Measurements from ENCODE around the gene GSPT1. TPM values are rescaled to one million over a fixed set of nuclear protein-coding genes. Genes with fewer than 3 reads are reported as not detected.
"Not testable (repeated sequence)": the region's sequence is repeated elsewhere in the genome, so short reads cannot be mapped to it uniquely, and the experiment has no call there.

The GSPT1 gene
- 207 and 214 TPM in 2 replicates for total RNA-seq

GRCh38 chr16:11915644-11916523 lies at the start of gene GSPT1:
GSPT1 (minus strand) TSS chr16:11915956; CDS start chr16:11915720, 236 bp downstream.
- intact Hi-C loops (cut with micrococcal nuclease): loop anchor here (1.0 to 10.0 kb wide), 11 partner anchors 60 to 974 kb away; partner anchors contain the start of genes CPPED1, DEXI, RSL1D1 and SNX29
- H3K4me1 Mint-ChIP-seq (ENCODE audit: low read depth): peaks cover 32% of the 10 kb centered on the region
- peak within 1 kb of the TSS; percentile 91 for H3K4me3 Mint-ChIP-seq
- H3K27ac Mint-ChIP-seq: peak within 1 kb of the TSS; percentile 94
- peaks cover 15% of the 10 kb centered on the region for H3K36me3 Mint-ChIP-seq (ENCODE audit: low read depth)
- no peaks in the 10 kb centered on the region for H3K9me3 Mint-ChIP-seq
- peak; percentile 99 for DNase-seq (ENCODE audit: low spot score)
- H3K27me3 Mint-ChIP-seq (ENCODE audit: insufficient read depth): peaks cover 8% of the 10 kb centered on the region

DNA sequence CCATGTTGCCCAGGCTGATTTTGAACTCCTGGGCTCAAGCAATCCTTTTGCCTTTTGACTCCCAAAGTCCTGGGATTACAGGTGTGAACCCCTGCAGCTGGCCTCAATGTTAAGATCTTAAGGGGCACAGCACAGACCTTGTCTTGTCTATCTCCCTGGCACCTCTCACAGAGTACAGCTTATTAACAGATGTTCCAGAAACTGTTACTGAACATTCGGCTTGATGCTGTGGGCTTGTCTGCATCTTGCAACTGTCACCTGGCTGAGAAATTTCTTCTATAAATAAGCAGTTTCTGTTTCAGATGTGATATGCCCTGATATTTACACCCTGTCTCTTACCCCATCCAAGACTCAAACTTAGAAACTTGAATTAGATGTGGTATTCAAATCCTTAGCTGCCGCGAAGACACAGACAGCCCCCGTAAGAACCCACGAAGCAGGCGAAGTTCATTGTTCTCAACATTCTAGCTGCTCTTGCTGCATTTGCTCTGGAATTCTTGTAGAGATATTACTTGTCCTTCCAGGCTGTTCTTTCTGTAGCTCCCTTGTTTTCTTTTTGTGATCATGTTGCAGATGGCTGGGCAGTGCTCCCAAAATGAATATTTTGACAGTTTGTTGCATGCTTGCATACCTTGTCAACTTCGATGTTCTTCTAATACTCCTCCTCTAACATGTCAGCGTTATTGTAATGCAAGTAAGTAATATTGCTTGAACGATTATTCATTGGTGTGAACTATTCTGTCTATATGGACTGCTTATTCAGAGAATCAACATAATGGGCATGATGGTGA lies 49.2 kb upstream of the GSPT1 start, which contains the start of gene TNFRSF17:
TNFRSF17 (plus strand) TSS at position 450 of the 791 bp plus-strand sequence; CDS start at position 565, 115 bp downstream.
- H3K36me3 Mint-ChIP-seq (ENCODE audit: low read depth): no peaks in the 10 kb centered on the region
- H3K27ac Mint-ChIP-seq: no peak within 1 kb of the TSS
- peaks cover 4% of the 10 kb centered on the region for H3K27me3 Mint-ChIP-seq (ENCODE audit: insufficient read depth)
- intact Hi-C loops (cut with micrococcal nuclease): no loop called here
- H3K4me3 Mint-ChIP-seq: no peak within 1 kb of the TSS
- H3K9me3 Mint-ChIP-seq: no peaks in the 10 kb centered on the region
- no peak for DNase-seq (ENCODE audit: low spot score)
- no peaks in the 10 kb centered on the region for H3K4me1 Mint-ChIP-seq (ENCODE audit: low read depth)

- intact Hi-C loops (cut with micrococcal nuclease): no loop called here
- Mint-ChIP-seq H3K9me3 (no peaks in the 10 kb centered on the region), H3K36me3 (ENCODE audit: low read depth) (no peaks in the 10 kb centered on the region), H3K4me3 (no peak overlapping the region), H3K27me3 (ENCODE audit: insufficient read depth) (peaks cover 4% of the 10 kb centered on the region), H3K27ac (no peak overlapping the region), H3K4me1 (ENCODE audit: low read depth) (no peaks in the 10 kb centered on the region)
- no peak for DNase-seq (ENCODE audit: low spot score)
Measured at GRCh38 chr16:11963706-11964105, 48.0 kb upstream of the GSPT1 start.

DNA sequence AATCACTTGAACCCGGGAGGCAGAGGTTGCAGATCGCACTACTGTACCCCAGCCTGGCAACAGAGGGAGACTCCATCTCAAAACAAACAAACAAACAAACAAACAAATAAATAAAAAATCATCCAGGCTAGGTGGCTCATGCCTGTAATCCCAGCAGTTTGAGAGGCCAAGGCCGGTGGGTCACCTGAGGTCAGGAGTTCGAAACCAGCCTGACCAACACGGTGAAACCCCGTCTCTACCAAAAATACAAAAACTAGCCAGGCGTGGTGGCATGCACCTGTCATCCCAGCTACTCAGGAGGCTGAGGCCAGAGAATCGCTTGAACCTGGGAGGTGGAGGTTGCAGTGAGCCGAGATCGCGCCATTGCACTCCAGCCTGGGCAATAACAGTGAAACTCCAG lies 47.2 kb upstream of the GSPT1 start:
- H3K9me3 Mint-ChIP-seq; H3K27me3 Mint-ChIP-seq (ENCODE audit: insufficient read depth); H3K4me3 Mint-ChIP-seq; H3K4me1 Mint-ChIP-seq (ENCODE audit: low read depth); intact Hi-C loops (cut with micrococcal nuclease); H3K36me3 Mint-ChIP-seq (ENCODE audit: low read depth); H3K27ac Mint-ChIP-seq; DNase-seq (ENCODE audit: low spot score): not testable (repeated sequence)

DNA sequence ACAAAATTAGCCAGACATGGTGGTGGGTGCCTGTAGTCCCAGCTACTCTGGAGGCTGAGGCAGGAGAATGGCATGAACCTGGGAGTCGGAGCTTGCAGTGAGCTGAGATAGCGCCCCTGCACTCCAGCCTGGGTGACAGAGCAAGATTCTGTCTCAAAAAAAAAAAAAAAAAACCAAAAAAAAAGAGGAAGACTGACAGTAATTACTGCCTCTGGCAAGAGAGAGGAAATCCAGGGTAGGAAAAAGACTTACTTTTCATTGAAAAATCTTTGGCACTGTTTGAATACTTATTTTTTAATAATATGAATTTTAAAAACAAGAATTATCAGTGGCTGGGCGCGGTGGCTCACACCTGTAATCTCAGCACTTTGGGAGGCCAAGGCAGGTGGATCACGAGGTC lies 46.7 kb upstream of the GSPT1 start:
- H3K4me3 Mint-ChIP-seq; H3K27ac Mint-ChIP-seq; H3K4me1 Mint-ChIP-seq (ENCODE audit: low read depth); H3K9me3 Mint-ChIP-seq; DNase-seq (ENCODE audit: low spot score); H3K36me3 Mint-ChIP-seq (ENCODE audit: low read depth); H3K27me3 Mint-ChIP-seq (ENCODE audit: insufficient read depth); intact Hi-C loops (cut with micrococcal nuclease): not testable (repeated sequence)

DNA sequence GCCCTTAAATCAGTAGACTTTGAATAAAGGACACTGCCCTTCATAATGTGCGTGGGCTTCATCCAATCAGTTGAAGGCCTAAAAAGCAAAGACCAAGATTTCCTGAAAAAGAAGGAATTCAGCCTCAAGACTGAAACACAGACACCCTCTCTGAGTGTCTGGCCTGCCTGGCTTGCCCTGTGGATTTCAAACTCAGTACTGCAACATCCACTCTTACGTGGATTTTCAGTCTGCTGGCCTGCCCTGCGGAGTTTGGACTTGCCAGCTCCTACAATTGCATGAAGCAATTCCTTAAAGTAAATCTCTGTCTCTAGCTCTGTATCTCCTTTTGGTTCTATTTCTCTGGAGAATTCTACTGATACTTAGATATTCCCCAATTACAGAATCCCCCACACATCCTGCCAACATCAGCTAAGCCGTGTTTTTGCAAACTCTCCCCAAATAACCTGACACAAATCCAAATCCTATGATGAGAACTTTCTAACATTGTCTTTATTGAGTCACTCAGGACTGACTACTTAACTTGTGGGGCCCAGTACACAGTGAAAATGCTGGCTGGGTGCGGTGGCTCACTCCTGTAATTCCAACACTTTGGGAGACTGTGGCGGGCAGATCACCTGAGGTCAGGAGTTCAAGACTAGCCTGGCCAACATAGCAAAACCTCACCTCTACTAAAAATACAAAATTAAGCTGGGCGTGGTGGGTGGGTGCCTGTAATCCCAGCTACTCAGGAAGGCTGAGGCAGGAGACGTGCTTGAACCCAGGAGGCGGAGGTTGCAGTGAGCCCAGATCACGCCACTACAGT lies 42.0 kb upstream of the GSPT1 start:
- H3K27ac Mint-ChIP-seq: no peak overlapping the region
- H3K9me3 Mint-ChIP-seq: no peaks in the 10 kb centered on the region
- H3K4me1 Mint-ChIP-seq (ENCODE audit: low read depth): no peaks in the 10 kb centered on the region
- no peak overlapping the region for H3K4me3 Mint-ChIP-seq
- H3K36me3 Mint-ChIP-seq (ENCODE audit: low read depth): no peaks in the 10 kb centered on the region
- DNase-seq (ENCODE audit: low spot score): no peak
- peaks cover 2% of the 10 kb centered on the region for H3K27me3 Mint-ChIP-seq (ENCODE audit: insufficient read depth)
- intact Hi-C loops (cut with micrococcal nuclease): no loop called here

- no peak for DNase-seq (ENCODE audit: low spot score)
- Mint-ChIP-seq H3K27me3 (ENCODE audit: insufficient read depth) (no peaks in the 10 kb centered on the region), H3K27ac (no peak overlapping the region), H3K4me1 (ENCODE audit: low read depth) (no peaks in the 10 kb centered on the region), H3K9me3 (no peaks in the 10 kb centered on the region), H3K4me3 (no peak overlapping the region), H3K36me3 (ENCODE audit: low read depth) (no peaks in the 10 kb centered on the region)
- intact Hi-C loops (cut with micrococcal nuclease): no loop called here
Measured at GRCh38 chr16:11956558-11956957, 40.8 kb upstream of the GSPT1 start.

DNA sequence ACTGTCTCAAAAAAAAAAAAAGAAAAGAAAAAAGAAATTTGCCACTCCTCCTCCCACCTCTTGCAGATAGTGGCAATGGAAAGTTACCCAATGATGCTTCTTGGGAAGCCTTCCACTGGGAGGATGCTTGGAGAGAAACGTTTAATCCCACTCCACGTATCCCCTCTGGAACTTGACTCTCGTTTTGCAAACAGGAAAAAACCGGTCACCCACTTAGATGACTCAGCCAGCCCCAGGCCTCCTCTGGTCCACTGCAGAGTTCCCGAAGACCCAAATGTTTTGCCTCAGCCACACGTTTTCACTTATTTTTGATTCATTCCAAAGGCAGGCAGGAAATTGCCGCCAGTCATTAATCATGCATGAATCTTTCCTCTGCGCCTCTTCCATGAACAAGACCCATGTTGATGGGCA lies 40.0 kb upstream of the GSPT1 start:
- Mint-ChIP-seq H3K4me3 (no peak overlapping the region), H3K27ac (no peak overlapping the region), H3K9me3 (no peaks in the 10 kb centered on the region), H3K27me3 (ENCODE audit: insufficient read depth) (no peaks in the 10 kb centered on the region), H3K4me1 (ENCODE audit: low read depth) (no peaks in the 10 kb centered on the region), H3K36me3 (ENCODE audit: low read depth) (no peaks in the 10 kb centered on the region)
- intact Hi-C loops (cut with micrococcal nuclease): no loop called here
- no peak for DNase-seq (ENCODE audit: low spot score)

GRCh38 chr16:11953576-11953975 lies 37.8 kb upstream of the GSPT1 start:
- DNase-seq (ENCODE audit: low spot score); H3K4me3 Mint-ChIP-seq; H3K27ac Mint-ChIP-seq; H3K36me3 Mint-ChIP-seq (ENCODE audit: low read depth); H3K9me3 Mint-ChIP-seq; H3K4me1 Mint-ChIP-seq (ENCODE audit: low read depth); H3K27me3 Mint-ChIP-seq (ENCODE audit: insufficient read depth); intact Hi-C loops (cut with micrococcal nuclease): not testable (repeated sequence)

- Mint-ChIP-seq H3K36me3 (ENCODE audit: low read depth) (no peaks in the 10 kb centered on the region), H3K27me3 (ENCODE audit: insufficient read depth) (no peaks in the 10 kb centered on the region), H3K27ac (no peak overlapping the region), H3K9me3 (no peaks in the 10 kb centered on the region), H3K4me3 (no peak overlapping the region), H3K4me1 (ENCODE audit: low read depth) (no peaks in the 10 kb centered on the region)
- DNase-seq (ENCODE audit: low spot score): no peak
- intact Hi-C loops (cut with micrococcal nuclease): no loop called here
Measured at GRCh38 chr16:11950388-11950787, 34.6 kb upstream of the GSPT1 start.

DNA sequence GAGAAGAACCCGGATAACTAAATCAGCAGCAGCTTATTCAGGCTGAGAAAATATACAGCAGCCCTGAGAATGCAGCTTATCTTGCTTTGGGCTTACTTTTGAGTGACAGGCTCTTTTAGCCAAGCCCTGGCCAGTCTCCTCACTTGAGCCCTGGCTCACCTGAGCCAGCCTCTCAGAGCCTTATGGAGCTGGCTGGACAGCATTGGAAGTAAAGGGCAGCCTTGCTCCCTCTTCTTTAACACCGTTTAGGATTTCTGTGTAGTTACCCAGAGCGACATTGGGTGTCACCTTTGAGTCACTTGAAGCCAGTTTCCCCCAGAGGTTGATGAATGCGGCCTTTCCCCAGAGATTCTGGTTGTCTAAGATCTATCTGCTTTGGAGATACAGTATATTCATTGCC lies 33.8 kb upstream of the GSPT1 start:
- H3K27me3 Mint-ChIP-seq (ENCODE audit: insufficient read depth): no peaks in the 10 kb centered on the region
- no peaks in the 10 kb centered on the region for H3K9me3 Mint-ChIP-seq
- intact Hi-C loops (cut with micrococcal nuclease): no loop called here
- H3K36me3 Mint-ChIP-seq (ENCODE audit: low read depth): no peaks in the 10 kb centered on the region
- no peak for DNase-seq (ENCODE audit: low spot score)
- no peak overlapping the region for H3K4me3 Mint-ChIP-seq
- no peak overlapping the region for H3K27ac Mint-ChIP-seq
- no peaks in the 10 kb centered on the region for H3K4me1 Mint-ChIP-seq (ENCODE audit: low read depth)

DNA sequence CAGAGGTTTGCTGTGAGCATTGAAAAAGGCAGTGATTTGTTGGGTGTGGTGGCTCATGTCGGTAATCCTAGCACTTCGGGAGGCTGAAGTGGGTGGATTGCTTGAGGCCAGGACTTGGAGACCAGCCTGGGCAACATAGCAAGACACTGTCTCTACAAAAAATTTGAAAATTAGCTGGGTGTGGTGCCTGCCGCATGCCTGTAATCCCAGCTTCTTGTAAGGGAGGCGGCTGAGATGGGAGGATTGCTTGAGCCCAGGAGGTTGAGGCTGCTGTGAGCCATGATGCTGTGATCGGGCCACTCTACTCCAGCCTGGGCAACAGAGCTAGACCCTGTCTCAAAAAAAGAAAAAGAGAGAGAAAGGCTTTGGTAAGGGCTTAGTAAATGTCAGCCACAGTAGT lies 33.1 kb upstream of the GSPT1 start:
- Mint-ChIP-seq H3K27me3 (ENCODE audit: insufficient read depth) (no peaks in the 10 kb centered on the region), H3K4me1 (ENCODE audit: low read depth) (no peaks in the 10 kb centered on the region), H3K36me3 (ENCODE audit: low read depth) (no peaks in the 10 kb centered on the region), H3K27ac (no peak overlapping the region), H3K9me3 (no peaks in the 10 kb centered on the region), H3K4me3 (no peak overlapping the region)
- intact Hi-C loops (cut with micrococcal nuclease): no loop called here
- DNase-seq (ENCODE audit: low spot score): no peak

All from activated T-helper 1 cell treated with anti-CD3 and anti-CD28 coated beads, Interleukin-12 subunit alpha, Interleukin-12 subunit beta, Interleukin-2, Interleukin-4 antibody, amounts not matched to agents 30 ng/mL and 10 ng/mL and 1 ng/mL, durations not matched to agents 14 hours and 24 hours and 36 hours (primary cell).